ENCODE measurements around the gene GAGE12E. TPM values are rescaled to one million over a fixed set of nuclear protein-coding genes. Genes with fewer than 3 reads are reported as not detected.
A peak's percentile ranks its signal among the peaks of the same experiment; 100 is the strongest.
"Not testable (repeated sequence)": the region's sequence is repeated elsewhere in the genome, so short reads cannot be mapped to it uniquely, and the experiment has no call there.

The GAGE12E gene
- total RNA-seq (not detected), polyA plus RNA-seq (not detected), total RNA-seq (0 reads per million in 6 experiments)

- H3K4me3 Mint-ChIP-seq, DNase-seq, H3K9me3 Mint-ChIP-seq, H3K36me3 Mint-ChIP-seq, ATAC-seq, H3K4me1 Mint-ChIP-seq, POLR2A ChIA-PET, H3K27ac Mint-ChIP-seq, H3K27me3 Mint-ChIP-seq: not testable (repeated sequence)
Measured at GRCh38 chrX:49550989-49551388, at the start of gene GAGE12E. Gene GAGE12E, plus strand, starts transcription at chrX:49551289. Its CDS starts 1,155 bp downstream, at chrX:49552444.

- H3K27me3 Mint-ChIP-seq, H3K4me1 Mint-ChIP-seq, H3K4me3 Mint-ChIP-seq, H3K36me3 Mint-ChIP-seq, DNase-seq, POLR2A ChIA-PET, H3K27ac Mint-ChIP-seq, H3K9me3 Mint-ChIP-seq, ATAC-seq: not testable (repeated sequence)
Measured at GRCh38 chrX:49531877-49532276, 19.2 kb upstream of the GAGE12E start, which contains the start of gene GAGE12C. Gene GAGE12C, plus strand, starts transcription at chrX:49532177. Its CDS starts 1,155 bp downstream, at chrX:49533332.

- not testable (repeated sequence) for ATAC-seq
Measured at GRCh38 chrX:49541433-49541832, 9.7 kb upstream of the GAGE12E start, which contains the start of gene GAGE12D. Gene GAGE12D, plus strand, starts transcription at chrX:49541733. Its CDS starts 1,155 bp downstream, at chrX:49542888.

GRCh38 chrX:49560542-49560941, 9.5 kb downstream of the GAGE12E start, which contains the start of gene GAGE12F:
Gene GAGE12F, plus strand, starts transcription at chrX:49560842. Its CDS starts 1,155 bp downstream, at chrX:49561997.
- ATAC-seq, DNase-seq, H3K36me3 Mint-ChIP-seq, H3K27me3 Mint-ChIP-seq, POLR2A ChIA-PET, H3K4me1 Mint-ChIP-seq, H3K27ac Mint-ChIP-seq, H3K4me3 Mint-ChIP-seq, H3K9me3 Mint-ChIP-seq: not testable (repeated sequence)

More at GRCh38 chrX:49541433-49541832, 9.7 kb upstream of the GAGE12E start, which contains the start of gene GAGE12D:
- H3K27ac Mint-ChIP-seq, POLR2A ChIA-PET, DNase-seq, H3K36me3 Mint-ChIP-seq, H3K27me3 Mint-ChIP-seq, H3K4me3 Mint-ChIP-seq, H3K9me3 Mint-ChIP-seq, H3K4me1 Mint-ChIP-seq: not testable (repeated sequence)

GRCh38 chrX:49568728-49569127, 17.6 kb downstream of the GAGE12E start:
- DNase-seq: peak in 1 of 10 donors; percentile 3
- H3K4me1 Mint-ChIP-seq, H3K4me3 Mint-ChIP-seq, H3K36me3 Mint-ChIP-seq, H3K9me3 Mint-ChIP-seq, H3K27ac Mint-ChIP-seq, ATAC-seq, H3K27me3 Mint-ChIP-seq, POLR2A ChIA-PET: not testable (repeated sequence)

- DNase-seq, H3K27ac Mint-ChIP-seq, H3K4me1 Mint-ChIP-seq, H3K9me3 Mint-ChIP-seq, H3K27me3 Mint-ChIP-seq, ATAC-seq, H3K36me3 Mint-ChIP-seq, POLR2A ChIA-PET, H3K4me3 Mint-ChIP-seq: not testable (repeated sequence)
Measured at GRCh38 chrX:49569152-49569551, 18.1 kb downstream of the GAGE12E start.

- ATAC-seq, H3K4me3 Mint-ChIP-seq, H3K4me1 Mint-ChIP-seq, H3K27ac Mint-ChIP-seq, H3K9me3 Mint-ChIP-seq, H3K27me3 Mint-ChIP-seq, DNase-seq, H3K36me3 Mint-ChIP-seq, POLR2A ChIA-PET: not testable (repeated sequence)
Measured at GRCh38 chrX:49570100-49570499, 19.0 kb downstream of the GAGE12E start, which contains the start of gene GAGE12G. Gene GAGE12G, plus strand, starts transcription at chrX:49570400. Its CDS starts 1,155 bp downstream, at chrX:49571555.

GRCh38 chrX:49579649-49580048, 28.6 kb downstream of the GAGE12E start, which contains the start of gene GAGE12H:
Gene GAGE12H, plus strand, starts transcription at chrX:49579949. Its CDS starts 1,155 bp downstream, at chrX:49581104.
- H3K36me3 Mint-ChIP-seq, H3K9me3 Mint-ChIP-seq, ATAC-seq, H3K4me3 Mint-ChIP-seq, DNase-seq, H3K4me1 Mint-ChIP-seq, H3K27ac Mint-ChIP-seq, H3K27me3 Mint-ChIP-seq, POLR2A ChIA-PET: not testable (repeated sequence)

- H3K4me1 Mint-ChIP-seq, H3K27ac Mint-ChIP-seq, POLR2A ChIA-PET, H3K4me3 Mint-ChIP-seq, DNase-seq, H3K9me3 Mint-ChIP-seq, H3K27me3 Mint-ChIP-seq, H3K36me3 Mint-ChIP-seq, ATAC-seq: not testable (repeated sequence)
Measured at GRCh38 chrX:49589196-49589595, 38.1 kb downstream of the GAGE12E start, which contains the start of gene GAGE2A. Gene GAGE2A, plus strand, starts transcription at chrX:49589496. Its CDS starts 1,155 bp downstream, at chrX:49590651.

GRCh38 chrX:49589769-49590478, 38.8 kb downstream of the GAGE12E start:
- ATAC-seq, H3K4me3 Mint-ChIP-seq, H3K27ac Mint-ChIP-seq, H3K36me3 Mint-ChIP-seq, POLR2A ChIA-PET, H3K27me3 Mint-ChIP-seq, H3K9me3 Mint-ChIP-seq, H3K4me1 Mint-ChIP-seq: not testable (repeated sequence)
- DNase-seq: peak in 5 of 10 donors; percentile 0 to 55 (median 5)

- H3K4me3 Mint-ChIP-seq, ATAC-seq, H3K27ac Mint-ChIP-seq, H3K9me3 Mint-ChIP-seq, H3K27me3 Mint-ChIP-seq, DNase-seq, POLR2A ChIA-PET, H3K36me3 Mint-ChIP-seq, H3K4me1 Mint-ChIP-seq: not testable (repeated sequence)
Measured at GRCh38 chrX:49590488-49590887, 39.4 kb downstream of the GAGE12E start.

- H3K27ac Mint-ChIP-seq, POLR2A ChIA-PET, ATAC-seq, H3K9me3 Mint-ChIP-seq, H3K27me3 Mint-ChIP-seq, H3K36me3 Mint-ChIP-seq, H3K4me1 Mint-ChIP-seq, DNase-seq, H3K4me3 Mint-ChIP-seq: not testable (repeated sequence)
Measured at GRCh38 chrX:49598720-49599119, 47.6 kb downstream of the GAGE12E start, which contains the start of gene GAGE1. Gene GAGE1, plus strand, starts transcription at chrX:49599020. Its CDS starts 1,155 bp downstream, at chrX:49600175.
